Liver (tissue), 9 donors: Measurements from ENCODE around the gene HOXA5. TPM values are rescaled to one million over a fixed set of nuclear protein-coding genes. Genes with fewer than 3 reads are reported as not detected.

Experiments used
- DNase-seq: peaks from one replicate; pipeline ENCODE4 v3.0.0-alpha.2; 2017; ENCODE audit warnings: low spot score
- H3K27ac ChIP-seq, 2 donors: one replicate each; pipeline ENCODE4 v1.7.0; 2013; ENCODE audit warnings: inconsistent platforms in 2 of 2, low read length in 2 of 2, control low read depth in 1 of 2, low read depth in 1 of 2, mild to moderate bottlenecking in 1 of 2
- H3K27me3 ChIP-seq, 4 donors: one replicate each; pipeline versions ENCODE4 v1.6.1 to v1.7.0; 2013; ENCODE audit warnings: low read length in 3 of 4, inconsistent platforms in 1 of 4, mild to moderate bottlenecking in 1 of 4, moderate library complexity in 1 of 4; ENCODE audit not compliant: control insufficient read depth in 4 of 4, insufficient read depth in 4 of 4
- H3K36me3 ChIP-seq, 4 donors: one replicate each; pipeline versions ENCODE4 v1.6.1 to v1.7.0; 2013; ENCODE audit warnings: low read length in 3 of 4, mild to moderate bottlenecking in 3 of 4, low read depth in 1 of 4, moderate library complexity in 1 of 4; ENCODE audit not compliant: control insufficient read depth in 4 of 4, insufficient read depth in 3 of 4
- H3K4me1 ChIP-seq, 4 donors: one replicate each; pipeline versions ENCODE4 v1.6.1 to v1.7.0; 2013; ENCODE audit warnings: low read length in 3 of 4, mild to moderate bottlenecking in 3 of 4, moderate library complexity in 1 of 4; ENCODE audit not compliant: control insufficient read depth in 4 of 4, insufficient read depth in 4 of 4
- H3K4me3 ChIP-seq, 3 donors: one replicate each; pipeline versions ENCODE4 v1.6.1 to v1.7.0; 2013; ENCODE audit warnings: low read length in 3 of 3, control low read depth in 1 of 3, low read depth in 1 of 3, mild to moderate bottlenecking in 1 of 3
- H3K9ac ChIP-seq, 2 donors: one replicate each; pipeline ENCODE4 v1.7.0; 2013; ENCODE audit warnings: low read length in 2 of 2, mild to moderate bottlenecking in 2 of 2, moderate library complexity in 2 of 2, control low read depth in 1 of 2, low read depth in 1 of 2
- H3K9me3 ChIP-seq, 4 donors: one replicate each; pipeline versions ENCODE4 v1.6.1 to v1.7.0; 2013; ENCODE audit warnings: low read length in 3 of 4; ENCODE audit not compliant: control insufficient read depth in 4 of 4
- ATF3 ChIP-seq: IDR thresholded peaks from 2 replicates; pipeline ENCODE4 v1.6.1; 2016; ENCODE audit warnings: antibody characterized with exemption
- CTCF ChIP-seq: fragments of 150-350 bp; IDR thresholded peaks from 2 replicates; pipeline ENCODE4 v1.5.1; 2017; ENCODE audit warnings: improper control_type of control experiment, low read depth, low read length; ENCODE audit not compliant: missing input control
- EGR1 ChIP-seq, 2 donors: IDR thresholded peaks; 2 replicates each; pipeline ENCODE4 v1.6.1; 2016 to 2018; ENCODE audit warnings: antibody characterized with exemption in 2 of 2, low read depth in 2 of 2
- FOXA1 ChIP-seq: IDR thresholded peaks from 2 replicates; pipeline ENCODE4 v1.6.1; 2016; ENCODE audit warnings: antibody characterized with exemption
- FOXA2 ChIP-seq: IDR thresholded peaks from 2 replicates; pipeline ENCODE4 v1.6.1; 2016; ENCODE audit warnings: antibody characterized with exemption
- HNF4A ChIP-seq, 2 donors: conservative IDR thresholded peaks; 2 replicates each; pipeline ENCODE4 v1.6.1; 2016; ENCODE audit warnings: antibody characterized with exemption in 2 of 2, mild to moderate bottlenecking in 2 of 2
- HNF4G ChIP-seq: IDR thresholded peaks from 2 replicates; pipeline ENCODE4 v1.6.1; 2016; ENCODE audit warnings: antibody characterized with exemption
- JUND ChIP-seq, 2 donors: IDR thresholded peaks; 2 replicates each; pipeline ENCODE4 v1.6.1; 2016; ENCODE audit warnings: antibody characterized with exemption in 2 of 2
- NR2F2 ChIP-seq: IDR thresholded peaks from 2 replicates; pipeline ENCODE4 v1.6.1; 2016; ENCODE audit warnings: antibody characterized with exemption
- RAD21 ChIP-seq, 2 donors: IDR thresholded peaks; 2 replicates each; pipeline ENCODE4 v1.6.1; 2016; ENCODE audit warnings: antibody characterized with exemption in 2 of 2, mild to moderate bottlenecking in 2 of 2
- RXRA ChIP-seq, 2 donors: IDR thresholded peaks; 2 replicates each; pipeline ENCODE4 v1.6.1; 2017 to 2018; ENCODE audit warnings: antibody characterized with exemption in 2 of 2, mild to moderate bottlenecking in 1 of 2
- SP1 ChIP-seq: IDR thresholded peaks from 2 replicates; pipeline ENCODE4 v1.6.1; 2018; ENCODE audit warnings: antibody characterized with exemption, mild to moderate bottlenecking
- YY1 ChIP-seq: IDR thresholded peaks from 2 replicates; pipeline ENCODE4 v1.6.1; 2016; ENCODE audit warnings: antibody characterized with exemption, mild to moderate bottlenecking
- WGBS: extraction: QIAGEN DNeasy Blood & Tissue Kit; methylation state at CpG from one replicate; pipeline ENCODE4 v1.1.7; 2013; 5-methylcytosine and 5-hydroxymethylcytosine counted together
- polyA plus RNA-seq, 2 donors: library from polyadenylated mRNA; stranded (reverse) in 1 of 2; unstranded in 1 of 2; fragments of 200-250 nt in 1 of 2; fragments of >200 nt in 1 of 2; fragmentation: Nextera tagmentation in 1 of 2; extraction: Ambion mirVana in 1 of 2; gene quantifications; one replicate each; pipeline versions ENCODE4 v1.2.1 to v1.2.3, GENCODE V29; 2013 to 2015
- total RNA-seq, 2 donors: library from RNA; depleted of rRNA; stranded (reverse); fragments of >200 nt; gene quantifications; one replicate each; pipeline ENCODE4 v1.2.3, GENCODE V29; 2014
- TF ChIP-seq, protein P1 (sequence below): IDR thresholded peaks from 2 replicates; pipeline ENCODE4 v1.6.1; 2016; ENCODE audit warnings: antibody characterized with exemption
- donor health status: healthy.
- donor health status: healthy.
- donor health status: healthy.
- donor health status: healthy.
- donor health status: healthy.

Gene HOXA5
- total and polyA plus RNA-seq, 4 donors: 0.40 to 2.1 (median 0.66) TPM

DNA sequence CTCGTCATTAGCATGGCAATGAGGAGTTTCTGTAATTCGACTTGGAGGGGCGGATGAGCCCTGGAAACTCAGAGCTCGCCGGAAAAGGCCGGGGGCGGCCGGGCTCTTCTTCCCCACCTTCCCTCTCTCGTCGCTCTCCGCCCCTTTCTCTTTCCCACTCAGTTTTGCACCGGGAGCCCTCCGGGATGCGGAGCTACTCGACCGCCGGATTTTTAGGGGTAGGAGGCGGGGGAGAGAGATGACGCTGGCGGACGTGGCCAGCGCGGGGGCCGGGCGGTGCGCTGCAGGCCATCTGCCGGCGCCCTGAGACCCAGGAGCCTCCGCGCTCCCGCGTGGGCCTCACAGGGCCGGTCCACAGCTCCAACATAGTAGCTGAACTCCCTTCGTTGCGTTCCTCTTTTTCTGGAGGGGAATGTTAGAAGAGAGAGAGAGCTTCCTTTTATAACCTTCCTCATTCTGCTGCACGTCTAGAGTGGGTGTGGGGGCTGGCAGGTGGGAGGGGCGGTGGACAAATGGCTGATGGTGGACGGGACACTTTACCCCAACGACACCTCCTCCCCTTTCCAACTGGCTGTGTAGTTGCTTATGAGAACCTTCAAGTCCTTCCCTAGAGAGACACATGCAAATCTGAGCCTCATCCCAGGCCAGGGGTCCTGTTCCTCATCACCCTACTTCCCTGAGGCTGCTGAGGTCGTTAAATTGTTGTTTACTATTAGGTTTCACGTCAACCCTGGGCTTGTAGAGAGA, 46.5 kb downstream of the HOXA5 start:
- 4% methylated on average over 41 of the region's 41 CpGs for WGBS

DNA sequence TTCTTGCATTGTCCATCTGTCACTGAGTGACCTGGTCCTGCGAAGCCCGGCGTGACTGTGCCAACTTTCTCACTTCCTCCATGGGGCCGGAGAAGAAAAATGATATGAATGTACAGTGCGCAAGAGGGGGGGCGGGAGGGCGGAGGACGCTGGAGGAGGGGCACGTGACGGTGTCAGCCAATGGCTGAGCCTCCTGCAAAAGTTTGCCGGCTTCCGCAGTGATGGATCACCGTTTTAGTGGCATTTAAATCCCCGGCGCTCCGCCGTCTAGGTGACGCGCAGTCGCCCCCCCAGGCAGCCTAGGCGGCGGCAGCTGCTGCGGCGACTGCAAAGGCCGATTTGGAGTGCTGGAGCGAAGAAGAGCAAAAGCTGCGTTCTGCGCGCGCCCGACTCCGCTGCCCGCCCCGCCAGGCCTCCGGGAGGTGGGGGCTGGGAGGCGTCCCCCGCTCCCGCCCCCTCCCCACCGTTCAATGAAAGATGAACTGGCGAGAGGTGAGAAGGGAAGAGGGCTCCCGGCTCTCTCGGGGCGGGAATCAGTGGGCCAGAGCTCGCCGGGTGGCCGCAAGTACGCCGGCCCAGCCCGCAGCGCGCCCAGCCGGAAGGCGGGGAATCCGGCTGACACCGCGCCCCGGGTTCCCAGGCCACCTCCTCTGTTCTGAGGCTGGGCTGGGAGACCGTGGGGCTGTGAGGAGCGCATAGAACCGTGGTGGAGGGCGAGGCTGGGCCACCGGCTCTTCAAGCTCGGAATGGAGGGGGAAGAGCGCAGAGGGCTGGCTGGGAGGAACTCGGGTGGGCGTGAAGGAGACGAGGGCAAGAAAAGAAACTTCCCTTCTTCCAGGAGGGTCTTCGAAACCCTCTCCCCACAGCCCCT, 47.3 kb downstream of the HOXA5 start, which contains the start of gene HOXA1:
Gene HOXA1 (minus strand): TSS at position 104 of the 871 bp plus-strand sequence. CDS start 88 bp downstream, at position 16.
- no peaks in the 10 kb centered on the region for H3K36me3 ChIP-seq
- peaks cover 4 to 35% (median 17%) of the 10 kb centered on the region in 4 donors for H3K27me3 ChIP-seq
- H3K4me3 ChIP-seq: peak within 1 kb of the TSS in 2 of 3 donors; percentile 0 to 61
- TF ChIP-seq EGR1 (IDR thresholded peaks at IDR 0.05; ENCODE audit: low read depth in 2 of 2) (no peak), CTCF (no peak), FOXA1 (no peak), NR2F2 (no peak), SP1 (no peak), ATF3 (no peak), RAD21 (IDR thresholded peaks at IDR 0.05) (no peak), YY1 (no peak)
- peak; percentile 71 for DNase-seq
- H3K27ac ChIP-seq: peak within 1 kb of the TSS; percentile 84 to 87
- 3% methylated on average over 68 of the region's 68 CpGs for WGBS
- H3K4me1 ChIP-seq: peaks cover 0 to 1% (median 0%) of the 10 kb centered on the region in 4 donors
- H3K9me3 ChIP-seq: no peaks in the 10 kb centered on the region
- peak within 1 kb of the TSS in 1 of 2 donors; percentile 22 for H3K9ac ChIP-seq

More for the DNA sequence above, 46.5 kb downstream of the HOXA5 start:
- H3K4me3 ChIP-seq: peak overlapping the region in 2 of 3 donors; percentile 6 to 61
- no peaks in the 10 kb centered on the region for H3K9me3 ChIP-seq
- peaks cover 4 to 28% (median 17%) of the 10 kb centered on the region in 4 donors for H3K27me3 ChIP-seq
- peak overlapping the region in 1 of 2 donors; percentile 22 for H3K9ac ChIP-seq
- peaks cover 0 to 6% (median under 1%) of the 10 kb centered on the region in 4 donors for H3K4me1 ChIP-seq
- no peak for TF ChIP-seq CTCF
- TF ChIP-seq JUND (IDR thresholded peaks at IDR 0.05): no peak
- no peak for TF ChIP-seq FOXA1
- no peak for TF ChIP-seq RAD21 (IDR thresholded peaks at IDR 0.05)
- TF ChIP-seq EGR1 (IDR thresholded peaks at IDR 0.05; ENCODE audit: low read depth in 2 of 2): no peak
- no peak for TF ChIP-seq RXRA (IDR thresholded peaks at IDR 0.05)
- no peak for TF ChIP-seq ATF3
- no peak for TF ChIP-seq HNF4G
- TF ChIP-seq HNF4A (conservative IDR thresholded peaks at IDR 0.05): no peak
- TF ChIP-seq FOXA2: no peak
- no peak for TF ChIP-seq NR2F2
- TF ChIP-seq, protein P1, sequence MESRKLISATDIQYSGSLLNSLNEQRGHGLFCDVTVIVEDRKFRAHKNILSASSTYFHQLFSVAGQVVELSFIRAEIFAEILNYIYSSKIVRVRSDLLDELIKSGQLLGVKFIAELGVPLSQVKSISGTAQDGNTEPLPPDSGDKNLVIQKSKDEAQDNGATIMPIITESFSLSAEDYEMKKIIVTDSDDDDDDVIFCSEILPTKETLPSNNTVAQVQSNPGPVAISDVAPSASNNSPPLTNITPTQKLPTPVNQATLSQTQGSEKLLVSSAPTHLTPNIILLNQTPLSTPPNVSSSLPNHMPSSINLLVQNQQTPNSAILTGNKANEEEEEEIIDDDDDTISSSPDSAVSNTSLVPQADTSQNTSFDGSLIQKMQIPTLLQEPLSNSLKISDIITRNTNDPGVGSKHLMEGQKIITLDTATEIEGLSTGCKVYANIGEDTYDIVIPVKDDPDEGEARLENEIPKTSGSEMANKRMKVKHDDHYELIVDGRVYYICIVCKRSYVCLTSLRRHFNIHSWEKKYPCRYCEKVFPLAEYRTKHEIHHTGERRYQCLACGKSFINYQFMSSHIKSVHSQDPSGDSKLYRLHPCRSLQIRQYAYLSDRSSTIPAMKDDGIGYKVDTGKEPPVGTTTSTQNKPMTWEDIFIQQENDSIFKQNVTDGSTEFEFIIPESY: no peak
- TF ChIP-seq YY1: no peak
- no peak for TF ChIP-seq SP1
- H3K27ac ChIP-seq: peak overlapping the region; percentile 84 to 87
- H3K36me3 ChIP-seq: no peaks in the 10 kb centered on the region
- no peak for DNase-seq
